HUES64 (cell line): Measurements from ENCODE around the gene POLN.

Experiments used
- H3K27ac ChIP-seq: 2 replicates; pipeline ENCODE4 v1.7.0; 2013; ENCODE audit warnings: low read depth, low read length, inconsistent platforms
- H3K27me3 ChIP-seq: 2 replicates; pipeline ENCODE4 v1.6.1; 2013; ENCODE audit warnings: mild to moderate bottlenecking, low read length; ENCODE audit not compliant: insufficient read depth
- H3K36me3 ChIP-seq: 2 replicates; pipeline ENCODE4 v1.6.1; 2013; ENCODE audit warnings: mild to moderate bottlenecking, low read length; ENCODE audit not compliant: insufficient read depth
- H3K4me1 ChIP-seq: 2 replicates; pipeline ENCODE4 v1.6.1; 2013; ENCODE audit warnings: mild to moderate bottlenecking, low read length, moderate library complexity; ENCODE audit not compliant: insufficient read depth
- H3K4me3 ChIP-seq: 2 replicates; pipeline ENCODE4 v1.5.1; 2013; ENCODE audit warnings: mild to moderate bottlenecking, low read length, moderate library complexity
- H3K9ac ChIP-seq: 2 replicates; pipeline ENCODE4 v1.6.1; 2013; ENCODE audit warnings: mild to moderate bottlenecking, low read depth, low read length
- H3K9me3 ChIP-seq: 2 replicates; pipeline ENCODE4 v1.6.1; 2013; ENCODE audit warnings: low read depth, low read length; ENCODE audit not compliant: insufficient read depth
- WGBS: fragments of 150-250, 120-280 bp; methylation state at CpG from one replicate; pipeline ENCODE4 v1.1.7; 2013; ENCODE audit warnings: missing lambda C conversion rate; 5-methylcytosine and 5-hydroxymethylcytosine counted together

POLN gene

GRCh38 chr4:2095236-2096072 is 146.5 kb downstream of the POLN start:
- no peak overlapping the region for H3K4me3 ChIP-seq
- 95% methylated on average over 16 of the region's 16 CpGs for WGBS
- H3K27me3 ChIP-seq: peaks cover 4% of the 10 kb centered on the region; the same call in 1 of the 2 replicates
- H3K27ac ChIP-seq: no peak overlapping the region
- H3K4me1 ChIP-seq: no peaks in the 10 kb centered on the region
- no peak overlapping the region for H3K9ac ChIP-seq
- H3K36me3 ChIP-seq: no peaks in the 10 kb centered on the region
- 0 out of 2 replicates have a peak, but pooled peaks cover 4% of the 10 kb centered on the region for H3K9me3 ChIP-seq

GRCh38 chr4:2094545-2094944 is 147.4 kb downstream of the POLN start:
- H3K27ac ChIP-seq: no peak overlapping the region
- H3K4me3 ChIP-seq: no peak overlapping the region
- H3K9ac ChIP-seq: no peak overlapping the region
- 0 out of 2 replicates have a peak, but pooled peaks cover 4% of the 10 kb centered on the region for H3K9me3 ChIP-seq
- H3K27me3 ChIP-seq: peaks cover 13% of the 10 kb centered on the region; the same call in 1 of the 2 replicates
- no peaks in the 10 kb centered on the region for H3K36me3 ChIP-seq
- no peaks in the 10 kb centered on the region for H3K4me1 ChIP-seq
- WGBS: 92% methylated on average over 4 of the region's 4 CpGs

GRCh38 chr4:2093265-2093664 is 148.7 kb downstream of the POLN start:
- H3K27ac ChIP-seq: no peak overlapping the region
- H3K27me3 ChIP-seq: peaks cover 13% of the 10 kb centered on the region; the same call in 1 of the 2 replicates
- whole genome bisulfite sequencing: 89% methylated on average over 6 of the region's 6 CpGs
- no peaks in the 10 kb centered on the region for H3K4me1 ChIP-seq
- no peak overlapping the region for H3K4me3 ChIP-seq
- H3K9me3 ChIP-seq: 0 out of 2 replicates have a peak, but pooled peaks cover 4% of the 10 kb centered on the region
- no peak overlapping the region for H3K9ac ChIP-seq
- H3K36me3 ChIP-seq: no peaks in the 10 kb centered on the region

GRCh38 chr4:2092669-2093053 is 149.3 kb downstream of the POLN start:
- WGBS: 92% methylated on average over 6 of the region's 6 CpGs

DNA sequence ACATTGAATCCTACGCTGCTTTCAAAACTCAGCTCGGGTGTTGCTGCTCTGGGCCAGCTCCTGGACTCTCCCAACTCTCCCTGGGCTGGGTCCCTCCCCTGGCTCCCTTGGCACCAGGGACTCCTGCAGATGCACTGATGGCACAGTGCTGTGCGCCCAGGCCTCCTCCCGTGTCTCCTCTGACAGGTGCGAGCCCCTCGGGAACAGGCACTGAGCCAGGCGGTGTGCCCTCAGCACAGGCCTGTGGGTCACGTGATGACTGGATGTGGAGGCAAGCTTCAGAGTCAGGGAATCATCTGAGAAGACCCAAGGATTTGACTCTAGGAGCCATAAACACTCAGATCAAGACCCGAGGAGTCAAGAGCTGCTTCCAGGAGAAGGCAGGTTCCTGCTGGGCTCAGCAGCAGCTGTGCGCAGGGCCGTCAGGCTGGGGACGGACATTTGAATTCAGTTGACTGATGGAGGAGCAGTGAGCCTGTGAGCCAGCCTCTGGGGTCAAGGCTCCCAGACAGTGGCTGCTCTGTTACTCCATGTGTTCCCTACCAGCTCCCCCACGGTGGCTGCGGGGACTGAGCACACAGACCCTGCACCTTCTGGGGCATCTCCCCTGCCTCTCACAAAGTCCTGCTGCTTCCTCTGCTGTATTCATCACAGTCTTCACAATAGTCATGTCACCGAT is 149.8 kb downstream of the POLN start:
- Histone ChIP-seq H3K27me3 (peaks cover 13% of the 10 kb centered on the region; the same call in 1 of the 2 replicates), H3K9ac (no peak overlapping the region), H3K4me3 (no peak overlapping the region), H3K36me3 (no peaks in the 10 kb centered on the region), H3K4me1 (no peaks in the 10 kb centered on the region), H3K9me3 (0 out of 2 replicates have a peak, but pooled peaks cover 4% of the 10 kb centered on the region), H3K27ac (no peak overlapping the region)
- 91% methylated on average over 15 of the region's 15 CpGs for WGBS

More at GRCh38 chr4:2092669-2093053, 149.3 kb downstream of the POLN start:
- H3K9me3 ChIP-seq: 0 out of 2 replicates have a peak, but pooled peaks cover 4% of the 10 kb centered on the region
- H3K36me3 ChIP-seq: no peaks in the 10 kb centered on the region
- no peak overlapping the region for H3K9ac ChIP-seq
- no peaks in the 10 kb centered on the region for H3K4me1 ChIP-seq
- peaks cover 13% of the 10 kb centered on the region; the same call in 1 of the 2 replicates for H3K27me3 ChIP-seq
- no peak overlapping the region for H3K27ac ChIP-seq
- H3K4me3 ChIP-seq: no peak overlapping the region

DNA sequence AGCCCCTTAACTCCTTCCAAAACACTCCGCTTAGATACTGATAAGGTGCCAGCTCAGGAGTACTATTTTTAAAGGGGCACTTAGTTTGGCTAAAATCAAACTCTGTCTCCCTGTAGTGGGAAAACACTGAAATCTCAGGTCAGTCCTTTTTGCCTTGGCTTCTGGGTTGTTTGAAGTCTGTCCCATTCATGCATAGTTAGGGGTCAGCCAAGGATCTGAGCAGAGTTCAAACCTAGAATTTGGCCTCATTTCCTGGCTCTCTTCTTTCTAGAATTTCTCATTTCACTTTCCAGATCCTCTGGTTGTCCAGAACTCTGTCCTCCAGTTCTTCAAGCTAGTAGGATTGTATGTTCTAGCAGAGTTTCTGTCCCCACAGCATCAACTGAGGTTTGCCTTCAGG is 151.3 kb downstream of the POLN start:
- Histone ChIP-seq H3K4me1 (no peaks in the 10 kb centered on the region), H3K4me3 (no peak overlapping the region), H3K9ac (no peak overlapping the region), H3K27me3 (peaks cover 13% of the 10 kb centered on the region; the same call in 1 of the 2 replicates), H3K9me3 (no peaks in the 10 kb centered on the region), H3K36me3 (no peaks in the 10 kb centered on the region), H3K27ac (no peak overlapping the region)
- WGBS: 87% methylated on average over 1 of the region's 1 CpG

GRCh38 chr4:2089222-2089621 is 152.7 kb downstream of the POLN start:
- 76% methylated on average over 1 of the region's 1 CpG for WGBS
- no peak overlapping the region for H3K27ac ChIP-seq
- no peaks in the 10 kb centered on the region for H3K36me3 ChIP-seq

DNA sequence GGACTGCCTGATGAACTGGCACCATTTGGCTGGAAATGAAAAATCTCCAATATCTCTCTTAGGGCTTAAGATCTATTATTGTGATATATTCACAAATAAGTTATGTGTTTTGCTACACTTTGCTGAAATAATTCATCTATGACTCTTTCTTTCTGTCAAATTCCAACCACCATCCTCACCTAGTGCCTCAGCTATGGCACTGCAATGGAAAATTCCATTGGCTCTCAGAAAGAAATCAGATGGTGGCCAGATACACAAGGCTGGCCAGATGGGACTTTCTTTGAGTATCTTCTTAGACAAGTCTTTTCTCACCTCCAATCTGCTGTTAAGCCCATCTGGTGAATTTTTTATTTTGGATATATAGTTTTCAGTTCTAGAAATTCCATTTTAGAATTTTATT is 154.8 kb downstream of the POLN start:
- H3K4me3 ChIP-seq: no peak overlapping the region
- no peak overlapping the region for H3K9ac ChIP-seq
- no peaks in the 10 kb centered on the region for H3K36me3 ChIP-seq
- no peaks in the 10 kb centered on the region for H3K9me3 ChIP-seq
- H3K4me1 ChIP-seq: no peaks in the 10 kb centered on the region
- H3K27ac ChIP-seq: no peak overlapping the region
- H3K27me3 ChIP-seq: peaks cover 13% of the 10 kb centered on the region; the same call in 1 of the 2 replicates

More at GRCh38 chr4:2089222-2089621, 152.7 kb downstream of the POLN start:
- Histone ChIP-seq H3K4me3 (no peak overlapping the region), H3K9ac (no peak overlapping the region), H3K27me3 (peaks cover 13% of the 10 kb centered on the region; the same call in 1 of the 2 replicates), H3K9me3 (no peaks in the 10 kb centered on the region), H3K4me1 (no peaks in the 10 kb centered on the region)

DNA sequence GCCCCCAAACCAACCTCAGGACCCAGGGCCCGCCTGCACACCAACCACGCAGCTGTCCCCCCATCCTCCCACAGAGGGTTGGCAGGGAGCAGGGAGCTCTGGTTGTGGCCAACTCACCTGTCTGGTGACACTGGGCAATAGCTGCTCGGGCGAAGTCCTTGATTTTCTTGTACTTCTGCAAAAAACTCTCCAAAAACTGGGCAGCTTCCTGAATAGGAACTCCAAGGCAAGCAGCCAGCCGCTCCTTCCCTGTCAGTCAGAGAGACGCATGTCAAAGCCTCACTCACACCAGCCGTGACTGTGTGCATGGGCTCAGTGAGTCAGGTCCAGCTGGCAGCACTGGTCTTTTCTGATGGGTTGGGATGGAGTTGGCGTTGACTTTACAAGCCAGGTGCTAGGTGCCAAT is 156.4 kb downstream of the POLN start:
- Histone ChIP-seq H3K4me3 (no peak overlapping the region), H3K4me1 (no peaks in the 10 kb centered on the region), H3K27ac (no peak overlapping the region), H3K9me3 (no peaks in the 10 kb centered on the region), H3K27me3 (peaks cover 9% of the 10 kb centered on the region; the same call in 1 of the 2 replicates), H3K36me3 (no peaks in the 10 kb centered on the region), H3K9ac (no peak overlapping the region)
- WGBS: 91% methylated on average over 8 of the region's 8 CpGs

DNA sequence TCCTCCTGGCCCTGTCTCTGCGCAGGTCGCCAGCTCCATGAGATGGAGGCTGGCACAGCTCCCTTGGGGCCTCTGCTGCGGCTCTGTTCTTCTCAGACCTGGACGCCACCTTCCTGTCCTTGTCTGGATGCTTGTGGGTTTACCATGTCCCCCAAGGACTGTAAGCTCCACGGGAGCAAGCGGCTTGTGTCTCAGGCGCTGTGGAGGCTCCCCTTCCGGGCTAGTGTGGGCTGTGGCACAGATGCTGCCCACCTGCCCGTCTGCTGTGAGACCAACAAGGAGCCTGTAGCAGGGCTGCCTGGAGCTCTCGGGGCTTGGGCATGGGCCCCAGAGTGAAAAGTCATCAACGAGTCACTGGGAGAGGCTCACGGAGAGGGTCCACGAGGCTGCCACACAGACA is 157.6 kb downstream of the POLN start:
- H3K4me1 ChIP-seq: no peaks in the 10 kb centered on the region
- H3K4me3 ChIP-seq: no peak overlapping the region
- no peaks in the 10 kb centered on the region for H3K36me3 ChIP-seq
- no peak overlapping the region for H3K9ac ChIP-seq
- 90% methylated on average over 13 of the region's 13 CpGs for WGBS
- H3K27me3 ChIP-seq: no peaks in the 10 kb centered on the region
- H3K9me3 ChIP-seq: no peaks in the 10 kb centered on the region
- H3K27ac ChIP-seq: no peak overlapping the region

GRCh38 chr4:2083826-2084160 is 158.1 kb downstream of the POLN start:
- Histone ChIP-seq H3K9me3 (no peaks in the 10 kb centered on the region), H3K36me3 (no peaks in the 10 kb centered on the region), H3K27me3 (no peaks in the 10 kb centered on the region), H3K9ac (no peak overlapping the region), H3K4me3 (no peak overlapping the region), H3K4me1 (no peaks in the 10 kb centered on the region), H3K27ac (no peak overlapping the region)
- WGBS: 85% methylated on average over 6 of the region's 6 CpGs
